ENCODE data around the gene WNT9A.
A peak's percentile ranks its signal among the peaks of the same experiment; 100 is the strongest.

WNT9A gene

GRCh38 chr1:227953022-227953412 lies 5.3 kb upstream of the WNT9A start:
- DNase-seq: no peak

- no peak for DNase-seq
Measured at GRCh38 chr1:227952374-227953021, 4.8 kb upstream of the WNT9A start.

DNA sequence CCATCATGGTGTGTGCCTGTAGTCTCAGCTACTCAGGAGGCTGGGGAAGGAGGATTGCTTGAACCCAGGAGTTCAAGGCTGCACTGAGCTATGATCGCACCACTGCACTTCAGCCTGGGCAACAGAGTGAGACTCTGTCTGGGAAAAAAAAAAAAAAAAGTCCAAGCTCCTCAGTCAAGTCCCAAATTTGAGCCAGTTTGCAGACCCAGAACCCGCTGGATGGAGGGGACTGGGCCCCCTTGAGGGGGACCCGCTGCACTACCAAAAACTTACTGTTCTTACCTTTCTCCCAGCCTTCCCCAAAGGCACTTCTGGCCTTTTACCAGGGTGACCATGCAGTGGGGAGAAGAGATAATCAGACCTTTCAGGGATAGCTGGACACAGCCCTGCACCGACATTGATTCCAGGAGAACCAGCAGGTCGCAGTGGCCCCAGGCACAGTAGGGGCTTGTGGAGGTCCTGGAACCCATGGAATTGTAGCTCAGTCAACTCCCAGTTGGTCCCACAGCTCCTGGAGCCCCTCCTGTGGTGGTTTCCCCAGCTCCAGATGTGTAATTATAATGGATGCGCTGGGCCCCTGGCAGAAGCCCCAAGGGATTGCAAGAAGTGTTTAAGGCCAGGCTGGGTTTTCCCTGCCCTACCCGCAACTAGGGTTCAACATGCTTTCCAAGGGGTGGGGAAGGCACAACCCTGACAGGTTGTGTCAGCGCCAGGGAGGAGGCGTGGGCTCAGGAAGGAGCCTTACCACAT lies 4.1 kb upstream of the WNT9A start:
- DNase-seq: no peak

DNA sequence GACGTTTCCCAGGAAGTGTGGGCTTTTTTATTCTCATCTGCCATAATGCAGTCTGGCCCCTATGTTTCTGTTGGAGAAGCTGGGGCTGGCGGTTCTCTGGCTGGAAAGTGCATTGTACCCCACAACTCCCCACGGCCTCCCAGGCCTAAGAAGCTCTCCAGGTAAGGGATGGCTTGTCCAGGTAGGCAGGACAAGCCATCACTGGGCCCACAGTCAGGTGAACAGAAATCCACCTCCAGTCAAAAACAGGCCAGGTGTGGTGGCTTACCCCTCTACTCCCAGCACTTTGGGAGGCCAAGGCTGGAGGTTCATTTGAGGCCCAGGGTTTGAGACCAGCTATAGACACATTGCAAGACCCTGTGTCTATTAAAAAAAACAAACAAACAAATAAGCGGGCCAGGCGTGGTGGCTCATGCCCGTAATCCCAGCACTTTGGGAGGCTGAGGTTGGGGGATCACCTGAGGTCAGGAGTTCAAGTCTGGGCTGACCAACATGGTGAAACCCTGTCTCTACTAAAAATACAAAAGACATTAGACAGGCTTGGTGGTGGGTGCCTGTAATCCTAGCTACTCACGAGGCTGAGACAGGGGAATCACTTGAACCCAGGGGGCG lies 3.1 kb upstream of the WNT9A start:
- DNase-seq: no peak

GRCh38 chr1:227949954-227950734 lies 2.4 kb upstream of the WNT9A start:
- DNase-seq: no peak

- DNase-seq: no peak
Measured at GRCh38 chr1:227949341-227949921, 1.7 kb upstream of the WNT9A start.

DNA sequence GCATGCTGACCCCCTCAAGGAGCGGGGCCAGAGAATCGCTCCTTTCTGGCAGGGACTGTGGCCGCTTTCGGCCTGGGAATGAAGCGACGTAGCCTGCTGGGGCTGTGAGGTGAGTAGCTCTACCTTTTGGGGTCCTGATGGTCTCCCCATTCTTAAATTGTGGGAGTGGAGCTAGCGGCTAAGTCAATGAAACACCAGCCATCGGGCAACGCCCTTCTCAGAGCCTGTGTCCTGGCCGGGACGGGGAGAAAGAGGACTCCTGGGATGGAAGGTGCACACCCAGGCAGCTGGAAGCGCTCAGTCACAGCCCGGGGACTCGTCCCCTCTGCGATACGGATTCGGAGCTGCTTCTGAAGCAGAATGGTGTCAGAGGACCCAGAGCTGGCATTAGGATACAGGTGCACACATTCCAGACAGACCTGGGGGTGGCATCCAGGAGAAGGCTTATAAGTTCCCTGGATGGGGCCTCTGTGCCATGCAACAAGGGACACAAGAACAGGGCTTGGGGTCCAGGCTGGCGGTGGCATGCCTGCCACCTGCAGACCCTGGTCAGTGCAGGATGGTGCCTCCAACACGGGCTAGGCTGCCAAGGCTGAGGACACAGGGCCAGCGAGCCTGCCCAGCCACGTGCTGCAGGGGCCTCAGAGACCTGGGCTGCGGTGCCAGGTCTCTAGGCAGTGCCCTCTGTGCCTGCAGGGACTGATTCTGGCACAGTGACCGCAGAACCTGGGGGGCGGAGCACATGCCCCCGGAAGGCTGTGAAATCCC lies 945 bp upstream of the WNT9A start:
- DNase-seq: no peak

GRCh38 chr1:227947386-227947675 lies 401 bp downstream of the WNT9A start:
- DNase-seq: no peak

DNA sequence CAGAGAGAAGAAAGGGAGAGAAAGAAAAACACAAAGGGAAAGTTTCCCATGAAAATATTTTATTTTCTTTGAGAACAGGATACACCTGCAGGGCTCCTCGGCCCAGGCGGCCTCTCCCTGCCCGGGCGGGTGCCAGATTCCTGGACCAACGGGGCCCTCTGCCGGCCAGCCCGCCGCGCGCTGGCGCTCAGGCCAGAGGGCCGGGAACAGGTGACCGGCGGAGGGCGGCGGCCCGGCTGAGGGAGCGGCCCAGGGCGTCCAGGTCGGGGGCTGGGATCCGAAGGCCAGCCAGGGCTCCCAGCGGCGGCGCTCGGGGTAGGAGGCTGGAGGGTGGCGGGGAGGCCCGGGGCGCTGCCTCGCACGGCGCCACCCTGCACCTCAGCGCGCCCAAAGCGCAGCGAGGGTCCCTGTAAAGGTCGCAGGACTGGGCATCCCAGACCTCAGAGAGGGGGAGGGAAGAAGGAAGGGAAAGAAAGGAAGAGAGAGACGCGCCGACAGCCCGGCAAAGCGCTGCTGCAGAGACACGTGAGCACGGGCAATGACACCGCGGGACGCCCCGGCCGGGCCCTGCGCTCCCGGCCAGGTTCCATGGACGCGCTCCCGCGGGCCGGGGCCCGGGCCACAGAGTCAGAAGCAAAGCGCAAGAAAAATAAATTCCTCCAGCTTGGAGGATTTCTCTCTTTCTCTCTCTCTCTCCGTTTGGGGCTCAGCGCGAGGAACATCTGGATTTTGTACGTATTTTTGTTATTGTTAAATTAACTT lies 927 bp downstream of the WNT9A start:
- DNase-seq: peak; percentile 28 to 45

DNA sequence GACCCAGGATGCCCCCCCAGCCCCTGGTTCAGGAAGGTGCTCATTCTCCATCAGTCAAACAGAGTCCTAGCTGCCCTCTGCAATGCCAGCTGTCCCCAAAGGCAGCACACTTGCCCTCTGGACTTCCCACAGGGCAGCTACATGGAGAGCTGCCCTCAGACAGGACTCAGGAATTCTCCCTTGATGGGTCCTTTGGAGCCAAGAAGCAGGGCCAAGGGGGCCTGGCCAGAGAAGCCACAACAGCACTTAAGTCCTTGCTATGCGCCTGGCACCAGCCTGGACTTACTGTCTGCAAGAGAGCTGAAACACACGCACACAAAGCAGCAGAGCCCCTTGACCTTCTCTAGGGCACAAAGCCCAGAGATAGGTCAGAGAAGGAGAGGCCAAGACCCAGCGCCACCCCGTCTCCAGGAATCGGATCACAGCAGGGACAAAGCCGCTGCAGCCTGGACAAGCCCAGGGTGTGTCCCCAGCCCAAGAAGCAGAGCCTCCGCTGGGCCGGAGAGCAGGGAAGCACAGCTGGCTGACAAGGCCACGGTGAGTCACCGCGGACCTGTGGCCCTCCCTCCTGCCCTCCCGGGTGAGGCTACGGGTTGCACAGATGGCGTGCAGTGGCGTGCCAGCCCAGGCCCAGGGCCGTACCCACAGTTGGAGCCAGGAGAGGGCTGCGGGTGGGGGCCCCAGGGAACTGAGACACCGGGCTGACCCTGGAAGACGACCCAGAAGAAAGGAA lies 1.7 kb downstream of the WNT9A start:
- DNase-seq: no peak

GRCh38 chr1:227944931-227945890 lies 2.5 kb downstream of the WNT9A start:
- no peak for DNase-seq

DNA sequence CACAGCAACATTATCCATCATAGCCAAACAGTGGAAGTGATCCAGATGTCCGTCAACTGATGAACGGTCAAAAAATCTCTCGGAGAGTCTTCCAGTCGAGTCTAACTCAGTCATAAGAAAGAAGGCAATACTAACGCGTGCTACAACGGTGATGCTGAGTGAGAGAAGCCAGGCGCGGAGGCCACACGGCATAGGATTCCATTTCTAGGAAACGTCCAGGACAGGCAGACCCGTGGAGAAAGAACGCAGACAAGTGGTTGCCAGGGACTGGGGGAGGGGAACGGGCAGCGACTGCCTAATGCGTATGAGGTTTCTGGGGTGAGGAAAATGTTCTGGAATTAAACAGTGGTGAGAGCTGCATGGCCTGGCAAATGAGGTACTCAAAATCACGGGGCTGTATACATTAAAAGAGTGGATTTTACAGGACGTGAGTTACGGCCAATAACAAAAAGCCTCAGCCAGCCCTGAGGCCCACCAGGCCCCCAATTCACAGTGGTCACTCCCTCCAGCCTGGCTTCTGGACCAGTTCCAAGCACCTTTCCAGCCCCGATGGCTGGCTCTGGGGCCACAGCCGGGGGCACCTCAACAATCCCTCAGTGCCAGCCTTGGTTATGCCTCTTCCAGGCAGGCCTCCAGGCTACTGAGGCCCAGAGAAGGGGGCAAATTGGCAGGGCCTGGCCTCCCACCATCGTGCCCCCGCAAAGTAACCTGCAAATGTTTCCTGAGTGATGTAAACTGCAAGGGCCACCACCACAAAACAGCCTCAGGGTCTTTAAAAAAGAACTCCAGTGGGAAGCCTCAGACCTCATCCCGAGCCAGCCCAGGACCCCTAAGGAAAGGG lies 3.4 kb downstream of the WNT9A start:
- no peak for DNase-seq

- DNase-seq: no peak
Measured at GRCh38 chr1:227943381-227944089, 4.2 kb downstream of the WNT9A start.

GRCh38 chr1:227942716-227943261 lies 4.9 kb downstream of the WNT9A start:
- no peak for DNase-seq

GRCh38 chr1:227942021-227942715 lies 5.6 kb downstream of the WNT9A start:
- no peak for DNase-seq

DNA sequence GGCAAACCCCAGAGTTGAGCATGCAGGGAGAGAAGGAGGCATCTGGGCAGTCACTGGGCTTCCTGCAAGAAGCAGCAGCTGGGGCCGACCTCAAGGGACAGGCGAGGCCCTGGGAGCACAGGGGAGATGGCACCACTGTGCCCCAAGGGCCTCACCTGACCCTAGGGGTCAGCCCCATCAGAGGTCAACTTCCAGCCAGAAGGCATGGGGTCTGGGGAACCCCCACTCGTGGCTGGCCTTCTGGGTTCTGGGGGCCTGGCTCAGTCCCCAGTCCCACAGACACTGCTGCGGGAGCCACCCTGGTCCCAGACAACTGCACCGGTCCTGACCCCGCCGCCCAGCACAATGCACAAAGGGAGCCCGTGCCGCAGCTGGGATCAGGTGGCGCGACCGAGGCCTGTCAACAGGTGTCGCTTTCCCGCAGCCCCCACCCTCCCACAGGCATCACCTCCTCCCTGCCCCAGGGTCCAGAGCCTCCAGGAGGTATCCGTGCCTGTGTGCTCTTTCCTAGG lies 6.2 kb downstream of the WNT9A start:
- no peak for DNase-seq

DNA sequence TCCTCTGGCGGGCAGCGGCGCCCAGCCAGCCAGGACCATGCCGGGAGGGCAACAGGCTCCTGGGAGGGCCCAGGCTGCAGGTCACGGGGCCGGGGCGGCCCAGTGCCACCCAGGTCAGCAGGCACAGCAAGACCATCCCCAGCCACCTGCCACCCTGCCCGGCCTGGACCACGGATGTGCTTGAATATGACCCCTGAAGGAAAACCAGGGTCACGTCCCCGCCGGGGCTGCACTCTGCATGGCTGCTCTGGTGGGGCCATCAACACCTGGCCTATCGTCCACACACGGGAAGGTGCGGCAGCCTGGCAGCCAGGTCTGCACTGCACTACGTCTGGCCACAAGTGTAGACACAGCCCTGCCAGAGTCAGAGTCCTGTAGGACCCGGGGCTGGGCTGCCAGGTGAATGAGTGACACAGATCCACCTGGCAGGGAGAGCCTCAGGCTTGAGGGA lies 6.9 kb downstream of the WNT9A start:
- no peak for DNase-seq

Data from NCI-H1930 (cell line).